ENCODE results near the gene PRDM8. TPM values are rescaled to one million over a fixed set of nuclear protein-coding genes. Genes with fewer than 3 reads are reported as not detected.

PRDM8 gene
- total RNA-seq, 2 experiments from 2014 or later = not detected

GRCh38 chr4:80204433-80205011, 7.2 kb downstream of the PRDM8 start:
- Histone ChIP-seq H3K4me3 (ENCODE audit: low read depth, low read length, poor library complexity, severe bottlenecking) (no peak overlapping the region), H3K9me3 (ENCODE audit: low read length) (no peaks in the 10 kb centered on the region), H2AFZ (ENCODE audit: low read length) (no peak overlapping the region), H4K20me1 (ENCODE audit: insufficient read depth, low read length) (no peaks in the 10 kb centered on the region), H3K36me3 (ENCODE audit: insufficient read depth, low read length) (no peaks in the 10 kb centered on the region), H3K4me2 (ENCODE audit: low read length) (no peak overlapping the region), H3K4me1 (ENCODE audit: insufficient read depth, low read length, poor library complexity, severe bottlenecking) (no peaks in the 10 kb centered on the region), H3K79me2 (ENCODE audit: insufficient read depth, low read depth, low read length) (no peaks in the 10 kb centered on the region), H3K9me2 (ENCODE audit: insufficient read depth, low read length) (no peaks in the 10 kb centered on the region), H3K27ac (ENCODE audit: low read depth, low read length, poor library complexity, severe bottlenecking) (no peak overlapping the region)
- POLR2A ChIA-PET = no interaction called here
- intact Hi-C loops (cut with micrococcal nuclease; ENCODE audit: unreplicated experiment) = no loop called here
- CTCF ChIA-PET (ENCODE audit: unreplicated experiment) = no interaction called here
- TF ChIP-seq CTCF (conservative IDR thresholded peaks at IDR 0.05; ENCODE audit: low read length) (no peak), EZH2phosphoT487 (IDR thresholded peaks at IDR 0.05; ENCODE audit: borderline replicate concordance, low read depth, low read length) (no peak)
- BruUV-seq (replicated peaks) = no TSS peak
- DNase-seq (ENCODE audit: low spot score) = no peak

GRCh38 chr4:80206111-80206510, 8.8 kb downstream of the PRDM8 start:
- no peaks in the 10 kb centered on the region for H3K9me2 ChIP-seq (ENCODE audit: insufficient read depth, low read length)
- TF ChIP-seq EZH2phosphoT487 (IDR thresholded peaks at IDR 0.05; ENCODE audit: borderline replicate concordance, low read depth, low read length) (no peak), CTCF (conservative IDR thresholded peaks at IDR 0.05; ENCODE audit: low read length) (no peak)
- no peak overlapping the region for H2AFZ ChIP-seq (ENCODE audit: low read length)
- no peaks in the 10 kb centered on the region for H3K9me3 ChIP-seq (ENCODE audit: low read length)
- H3K36me3 ChIP-seq (ENCODE audit: insufficient read depth, low read length) = no peaks in the 10 kb centered on the region
- ChIA-PET POLR2A (no interaction called here), CTCF (ENCODE audit: unreplicated experiment) (no interaction called here)
- H3K4me3 ChIP-seq (ENCODE audit: low read depth, low read length, poor library complexity, severe bottlenecking) = no peak overlapping the region
- BruUV-seq (replicated peaks) = no TSS peak
- H3K27ac ChIP-seq (ENCODE audit: low read depth, low read length, poor library complexity, severe bottlenecking) = no peak overlapping the region
- H4K20me1 ChIP-seq (ENCODE audit: insufficient read depth, low read length) = no peaks in the 10 kb centered on the region
- H3K4me2 ChIP-seq (ENCODE audit: low read length) = no peak overlapping the region
- no peaks in the 10 kb centered on the region for H3K79me2 ChIP-seq (ENCODE audit: insufficient read depth, low read depth, low read length)
- DNase-seq (ENCODE audit: low spot score) = no peak
- no peaks in the 10 kb centered on the region for H3K4me1 ChIP-seq (ENCODE audit: insufficient read depth, low read length, poor library complexity, severe bottlenecking)
- intact Hi-C loops (cut with micrococcal nuclease; ENCODE audit: unreplicated experiment) = no loop called here

- POLR2A ChIA-PET = no interaction called here
- Histone ChIP-seq H3K36me3 (ENCODE audit: insufficient read depth, low read length) (no peaks in the 10 kb centered on the region), H3K4me1 (ENCODE audit: insufficient read depth, low read length, poor library complexity, severe bottlenecking) (no peaks in the 10 kb centered on the region), H3K4me2 (ENCODE audit: low read length) (no peak overlapping the region), H3K9me2 (ENCODE audit: insufficient read depth, low read length) (no peaks in the 10 kb centered on the region), H2AFZ (ENCODE audit: low read length) (no peak overlapping the region), H3K79me2 (ENCODE audit: insufficient read depth, low read depth, low read length) (no peaks in the 10 kb centered on the region), H3K4me3 (ENCODE audit: low read depth, low read length, poor library complexity, severe bottlenecking) (no peak overlapping the region), H3K9me3 (ENCODE audit: low read length) (no peaks in the 10 kb centered on the region), H4K20me1 (ENCODE audit: insufficient read depth, low read length) (no peaks in the 10 kb centered on the region), H3K27ac (ENCODE audit: low read depth, low read length, poor library complexity, severe bottlenecking) (no peak overlapping the region)
- DNase-seq (ENCODE audit: low spot score) = no peak
- TF ChIP-seq CTCF (conservative IDR thresholded peaks at IDR 0.05; ENCODE audit: low read length) (no peak), EZH2phosphoT487 (IDR thresholded peaks at IDR 0.05; ENCODE audit: borderline replicate concordance, low read depth, low read length) (no peak)
- intact Hi-C loops (cut with micrococcal nuclease; ENCODE audit: unreplicated experiment) = no loop called here
- BruUV-seq (replicated peaks) = no TSS peak
- CTCF ChIA-PET (ENCODE audit: unreplicated experiment) = no interaction called here
These were observed 9.3 kb downstream of the PRDM8 start for GRCh38 chr4:80206521-80207171.
